ENCODE results near the gene PLK4.

The PLK4 gene

DNA sequence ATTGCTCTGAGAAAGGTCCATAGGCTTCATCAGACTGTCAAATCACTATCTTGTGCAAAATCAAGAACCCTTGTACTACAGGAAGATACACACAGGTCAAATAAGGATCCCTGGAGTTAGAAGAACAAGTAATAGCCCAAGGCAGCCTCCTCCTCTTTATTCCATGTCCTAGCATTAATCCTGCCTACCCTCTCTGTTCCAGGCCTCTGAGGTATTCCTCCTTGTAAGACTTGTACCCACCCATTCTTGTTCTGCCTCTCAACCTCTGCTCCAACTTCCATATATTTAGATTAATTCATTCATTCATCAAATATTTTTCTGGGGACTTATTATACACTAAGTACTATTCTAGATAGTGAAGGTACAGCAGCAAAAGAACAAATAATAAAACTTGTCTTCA lies 10.4 kb upstream of the PLK4 start:
- H3K4me3 ChIP-seq (ENCODE audit: low read depth, low read length), result no peak overlapping the region
- TF ChIP-seq, protein P1, sequence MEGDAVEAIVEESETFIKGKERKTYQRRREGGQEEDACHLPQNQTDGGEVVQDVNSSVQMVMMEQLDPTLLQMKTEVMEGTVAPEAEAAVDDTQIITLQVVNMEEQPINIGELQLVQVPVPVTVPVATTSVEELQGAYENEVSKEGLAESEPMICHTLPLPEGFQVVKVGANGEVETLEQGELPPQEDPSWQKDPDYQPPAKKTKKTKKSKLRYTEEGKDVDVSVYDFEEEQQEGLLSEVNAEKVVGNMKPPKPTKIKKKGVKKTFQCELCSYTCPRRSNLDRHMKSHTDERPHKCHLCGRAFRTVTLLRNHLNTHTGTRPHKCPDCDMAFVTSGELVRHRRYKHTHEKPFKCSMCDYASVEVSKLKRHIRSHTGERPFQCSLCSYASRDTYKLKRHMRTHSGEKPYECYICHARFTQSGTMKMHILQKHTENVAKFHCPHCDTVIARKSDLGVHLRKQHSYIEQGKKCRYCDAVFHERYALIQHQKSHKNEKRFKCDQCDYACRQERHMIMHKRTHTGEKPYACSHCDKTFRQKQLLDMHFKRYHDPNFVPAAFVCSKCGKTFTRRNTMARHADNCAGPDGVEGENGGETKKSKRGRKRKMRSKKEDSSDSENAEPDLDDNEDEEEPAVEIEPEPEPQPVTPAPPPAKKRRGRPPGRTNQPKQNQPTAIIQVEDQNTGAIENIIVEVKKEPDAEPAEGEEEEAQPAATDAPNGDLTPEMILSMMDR (IDR thresholded peaks at IDR 0.05; ENCODE audit: low read depth, low read length, missing control alignments), result no peak
- no peak for DNase-seq (ENCODE audit: low read depth)

DNA sequence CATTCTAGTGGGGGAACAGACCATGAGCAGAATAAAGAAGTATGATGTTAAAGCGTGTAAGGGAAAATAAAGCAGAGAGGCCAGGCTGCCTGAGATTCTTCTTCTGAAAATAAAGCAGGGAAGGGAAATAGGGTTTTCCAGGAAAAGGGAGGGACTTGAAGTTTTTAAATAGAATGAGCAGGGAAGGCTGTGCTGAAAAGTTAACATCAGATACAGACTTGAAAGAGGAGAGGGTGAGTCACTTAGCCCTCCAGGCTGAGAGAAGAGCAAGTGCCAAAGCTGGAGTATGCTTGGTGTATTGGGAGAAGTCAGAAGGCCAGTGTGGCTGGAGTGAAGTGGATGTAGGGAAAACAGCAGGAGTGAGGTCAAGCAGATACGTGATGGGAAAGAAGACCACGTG lies 10.0 kb upstream of the PLK4 start:
- no peak overlapping the region for H3K4me3 ChIP-seq (ENCODE audit: low read depth, low read length)
- TF ChIP-seq, protein P1 (IDR thresholded peaks at IDR 0.05; ENCODE audit: low read depth, low read length, missing control alignments), result no peak
- DNase-seq (ENCODE audit: low read depth), result no peak

DNA sequence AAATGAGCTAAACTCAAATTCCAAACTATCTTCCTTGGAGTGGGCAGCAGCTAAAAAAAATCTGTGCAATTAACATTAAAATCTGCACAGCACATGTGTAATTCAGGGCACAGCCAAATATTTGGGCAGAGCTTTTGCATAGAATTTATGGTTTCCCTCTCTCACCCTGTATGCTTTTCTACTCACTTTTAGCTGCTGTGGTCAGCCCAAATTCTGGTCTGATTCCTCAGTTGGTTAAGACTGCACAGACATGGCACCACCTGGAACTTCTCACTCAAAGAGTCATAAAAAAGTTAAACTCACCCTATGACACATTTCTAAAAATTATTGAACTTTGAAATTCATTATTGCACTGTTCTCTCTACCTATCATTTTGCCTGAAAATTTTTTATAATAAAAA lies 4.9 kb upstream of the PLK4 start:
- no peak overlapping the region for H3K4me3 ChIP-seq (ENCODE audit: low read depth, low read length)
- DNase-seq (ENCODE audit: low read depth), result no peak
- TF ChIP-seq, protein P1 (IDR thresholded peaks at IDR 0.05; ENCODE audit: low read depth, low read length, missing control alignments), result no peak

DNA sequence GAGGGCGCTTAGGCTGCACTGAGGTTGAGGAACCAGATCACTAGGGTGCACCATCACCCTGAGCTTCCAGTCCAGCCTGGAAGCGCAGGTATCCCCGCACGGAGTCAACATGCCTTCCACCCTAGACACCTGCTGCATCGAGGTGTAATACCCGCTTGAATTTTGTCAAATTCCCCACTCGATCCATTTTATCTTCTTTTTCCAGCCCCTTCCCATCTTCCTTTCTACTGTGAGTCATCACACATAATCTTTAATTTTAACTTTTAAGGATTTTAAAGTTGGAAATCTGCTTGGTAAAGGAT lies 821 bp downstream of the PLK4 start:
- TF ChIP-seq, protein P1 (IDR thresholded peaks at IDR 0.05; ENCODE audit: low read depth, low read length, missing control alignments), result no peak
- peak overlapping the region; percentile 73 for H3K4me3 ChIP-seq (ENCODE audit: low read depth, low read length)
- DNase-seq (ENCODE audit: low read depth), result no peak

DNA sequence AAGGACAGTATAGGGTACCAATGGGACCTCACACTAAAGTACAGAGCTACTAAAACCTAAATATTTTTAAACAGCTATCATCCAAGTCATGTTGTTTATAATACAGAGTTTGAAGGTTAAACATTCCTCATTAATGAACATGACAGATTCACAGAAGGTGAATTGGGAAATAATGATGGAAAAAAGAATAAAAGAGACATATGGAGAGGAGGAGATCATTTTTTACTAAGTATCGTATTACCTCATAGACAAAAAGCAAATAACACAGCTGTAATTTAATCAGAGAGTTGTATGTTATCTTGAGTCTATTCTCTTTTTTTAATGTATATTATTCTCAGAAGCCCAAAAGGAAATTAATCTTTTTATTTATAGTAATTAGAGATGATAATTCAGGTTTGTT lies 7.9 kb downstream of the PLK4 start:
- H3K4me3 ChIP-seq (ENCODE audit: low read depth, low read length), result no peak overlapping the region
- TF ChIP-seq, protein P1 (IDR thresholded peaks at IDR 0.05; ENCODE audit: low read depth, low read length, missing control alignments), result no peak
- DNase-seq (ENCODE audit: low read depth), result no peak

DNA sequence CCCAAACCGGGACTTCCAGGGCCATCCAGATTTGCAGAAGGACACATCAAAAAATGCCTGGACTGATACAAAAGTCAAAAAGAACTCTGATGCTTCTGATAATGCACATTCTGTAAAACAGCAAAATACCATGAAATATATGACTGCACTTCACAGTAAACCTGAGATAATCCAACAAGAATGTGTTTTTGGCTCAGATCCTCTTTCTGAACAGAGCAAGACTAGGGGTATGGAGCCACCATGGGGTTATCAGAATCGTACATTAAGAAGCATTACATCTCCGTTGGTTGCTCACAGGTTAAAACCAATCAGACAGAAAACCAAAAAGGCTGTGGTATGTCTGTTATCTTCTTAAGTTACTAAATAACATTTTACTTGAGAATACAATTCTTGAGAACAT lies 9.2 kb downstream of the PLK4 start:
- no peak overlapping the region for H3K4me3 ChIP-seq (ENCODE audit: low read depth, low read length)
- TF ChIP-seq, protein P1 (IDR thresholded peaks at IDR 0.05; ENCODE audit: low read depth, low read length, missing control alignments), result no peak
- DNase-seq (ENCODE audit: low read depth), result no peak

DNA sequence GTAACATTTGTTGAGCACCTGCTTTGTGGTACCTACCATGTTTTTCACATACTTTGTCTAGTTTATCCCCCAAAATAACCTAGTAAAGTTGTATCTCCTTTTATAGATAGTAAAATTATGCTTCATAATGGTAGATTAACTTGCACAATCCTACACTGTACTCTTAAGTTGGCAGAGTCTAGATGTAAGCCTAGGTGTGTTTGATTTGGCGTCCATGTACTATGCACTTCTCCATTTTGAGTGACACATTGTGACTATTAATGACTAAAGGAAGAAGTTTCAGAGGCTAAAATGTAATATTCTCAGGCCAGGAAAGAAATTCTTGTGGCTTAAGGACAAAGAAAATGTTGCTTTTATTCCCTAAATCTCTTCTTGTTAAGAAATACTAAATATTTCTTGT lies 15.4 kb downstream of the PLK4 start:
- no peak for DNase-seq (ENCODE audit: low read depth)
- TF ChIP-seq, protein P1 (IDR thresholded peaks at IDR 0.05; ENCODE audit: low read depth, low read length, missing control alignments), result no peak
- no peak overlapping the region for H3K4me3 ChIP-seq (ENCODE audit: low read depth, low read length)

Measured in GM12864 (cell line).